Lower leg skin (tissue), 3 donors: Measurements from ENCODE around the gene RET.

Source experiments
- CTCF ChIP-seq, 3 donors: fragments of 450-650 bp; IDR thresholded peaks; one replicate each; pipeline ENCODE4 v1.5.1; 2016; ENCODE audit warnings: antibody characterized with exemption in 3 of 3, mild to moderate bottlenecking in 3 of 3, moderate library complexity in 2 of 3
- POLR2A ChIP-seq, 2 donors: fragments of 450-650 bp; IDR thresholded peaks; one replicate each; pipeline ENCODE4 v1.6.1; 2016 to 2017; ENCODE audit warnings: antibody characterized with exemption in 2 of 2, mild to moderate bottlenecking in 1 of 2, moderate library complexity in 1 of 2

DNA sequence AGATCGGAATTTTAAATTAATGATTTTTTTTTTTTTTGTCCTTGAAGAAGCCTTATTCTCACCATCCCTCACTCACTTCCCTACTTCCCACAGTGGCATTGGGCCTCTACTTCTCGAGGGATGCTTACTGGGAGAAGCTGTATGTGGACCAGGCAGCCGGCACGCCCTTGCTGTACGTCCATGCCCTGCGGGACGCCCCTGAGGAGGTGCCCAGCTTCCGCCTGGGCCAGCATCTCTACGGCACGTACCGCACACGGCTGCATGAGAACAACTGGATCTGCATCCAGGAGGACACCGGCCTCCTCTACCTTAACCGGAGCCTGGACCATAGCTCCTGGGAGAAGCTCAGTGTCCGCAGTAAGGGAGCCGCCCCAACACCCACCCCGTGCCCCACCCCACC, 23.5 kb downstream of the RET start:
- TF ChIP-seq CTCF (IDR thresholded peaks at IDR 0.05) (no peak), POLR2A (IDR thresholded peaks at IDR 0.05) (no peak)
